Neural crest cell (in vitro differentiated cells): ENCODE results near the gene LAMB2. TPM values are rescaled to one million over a fixed set of nuclear protein-coding genes. Genes with fewer than 3 reads are reported as not detected.

ENCODE experiments used
- DNase-seq: peaks from one replicate; pipeline ENCODE4 v3.0.0; 2021; ENCODE audit warnings: low read depth, mixed read lengths, low spot score
- H3K27ac Mint-ChIP-seq: one replicate; pipeline ENCODE4 v1.8.0; 2021; ENCODE audit warnings: mild to moderate bottlenecking, mixed read lengths; ENCODE audit not compliant: unreplicated experiment
- H3K27me3 Mint-ChIP-seq: 2 replicates; pipeline ENCODE4 v1.8.0; 2021; ENCODE audit warnings: low read depth, mild to moderate bottlenecking, mixed read lengths
- H3K36me3 Mint-ChIP-seq: 2 replicates; pipeline ENCODE4 v1.8.0; 2021; ENCODE audit warnings: low read depth, mild to moderate bottlenecking, mixed read lengths
- H3K4me1 Mint-ChIP-seq: 2 replicates; pipeline ENCODE4 v1.8.0; 2021; ENCODE audit warnings: mixed read lengths
- H3K4me3 Mint-ChIP-seq: one replicate; pipeline ENCODE4 v1.8.0; 2021; ENCODE audit warnings: mild to moderate bottlenecking, mixed read lengths
- H3K9me3 Mint-ChIP-seq: 2 replicates; pipeline ENCODE4 v1.8.0; 2021; ENCODE audit warnings: mixed read lengths
- long read RNA-seq: library from polyadenylated mRNA; unstranded; transcript quantifications from one replicate; pipeline ENCODE4 v2.0.0, GENCODE V29; 2020
- total RNA-seq: library from RNA; stranded (reverse); gene quantifications from 2 replicates; pipeline ENCODE4 v1.2.1, GENCODE V29; 2021
- TF ChIP-seq, protein P1 (sequence below): fragments of 200-600 bp; sonication (generic); conservative IDR thresholded peaks from 2 replicates; pipeline ENCODE4 v1.5.0; 2021; ENCODE audit warnings: antibody characterized with exemption, mild to moderate bottlenecking

The LAMB2 gene
- 108 and 120 TPM in 2 replicates for total RNA-seq
- long read RNA-seq, partial matches to known transcripts, result 9 of 11 reads
- long read RNA-seq, other reads (novel, unspliced or antisense), result 2 of 11 reads

DNA sequence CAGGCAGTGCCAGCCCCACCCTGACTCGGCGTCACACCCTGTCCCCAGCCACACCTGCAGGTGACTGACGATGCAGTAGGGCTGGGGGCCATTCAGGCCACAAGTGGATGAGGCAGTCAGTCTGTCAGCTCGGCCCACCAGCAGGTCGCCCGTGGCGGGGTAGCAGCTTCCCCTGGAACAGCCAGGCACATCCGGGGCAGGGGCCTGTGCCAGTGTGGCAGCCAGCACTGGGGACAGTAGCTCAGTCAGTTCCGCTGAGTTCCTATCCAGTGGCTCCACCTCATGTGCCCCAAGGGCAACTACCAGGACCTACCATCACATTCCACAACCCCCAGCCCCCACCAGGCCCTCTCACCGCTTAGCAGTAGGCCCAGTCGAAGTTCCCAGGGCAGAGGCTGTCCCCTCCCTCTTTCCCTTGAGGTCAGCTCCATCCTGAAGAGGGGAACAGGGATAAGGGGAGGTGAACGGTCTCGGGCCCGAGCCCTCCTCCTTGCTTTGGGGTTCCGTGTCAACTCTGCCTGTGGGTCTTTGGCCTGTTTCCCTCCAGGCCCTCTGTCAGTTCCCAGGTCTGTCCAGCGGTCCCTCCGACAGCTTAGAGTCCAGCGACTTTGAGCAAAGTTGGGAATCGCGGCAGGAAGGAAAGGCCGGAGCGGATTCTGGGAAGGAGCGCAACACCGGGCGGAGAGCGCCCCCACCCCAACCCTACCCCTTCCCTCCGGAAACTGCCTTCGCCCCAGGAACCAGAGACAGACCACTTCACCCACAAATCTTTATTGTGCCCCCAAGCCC, at the start of gene LAMB2:
Gene LAMB2 (minus strand): TSS at position 614 of the 789 bp plus-strand sequence. CDS start 183 bp downstream, at position 431.
- Mint-ChIP-seq H3K27me3 (no peaks in the 10 kb centered on the region), H3K9me3 (no peaks in the 10 kb centered on the region), H3K27ac (peak within 1 kb of the TSS; percentile 64), H3K4me3 (peak within 1 kb of the TSS; percentile 92), H3K4me1 (peaks cover 35% of the 10 kb centered on the region), H3K36me3 (no peaks in the 10 kb centered on the region)
- TF ChIP-seq, protein P1, sequence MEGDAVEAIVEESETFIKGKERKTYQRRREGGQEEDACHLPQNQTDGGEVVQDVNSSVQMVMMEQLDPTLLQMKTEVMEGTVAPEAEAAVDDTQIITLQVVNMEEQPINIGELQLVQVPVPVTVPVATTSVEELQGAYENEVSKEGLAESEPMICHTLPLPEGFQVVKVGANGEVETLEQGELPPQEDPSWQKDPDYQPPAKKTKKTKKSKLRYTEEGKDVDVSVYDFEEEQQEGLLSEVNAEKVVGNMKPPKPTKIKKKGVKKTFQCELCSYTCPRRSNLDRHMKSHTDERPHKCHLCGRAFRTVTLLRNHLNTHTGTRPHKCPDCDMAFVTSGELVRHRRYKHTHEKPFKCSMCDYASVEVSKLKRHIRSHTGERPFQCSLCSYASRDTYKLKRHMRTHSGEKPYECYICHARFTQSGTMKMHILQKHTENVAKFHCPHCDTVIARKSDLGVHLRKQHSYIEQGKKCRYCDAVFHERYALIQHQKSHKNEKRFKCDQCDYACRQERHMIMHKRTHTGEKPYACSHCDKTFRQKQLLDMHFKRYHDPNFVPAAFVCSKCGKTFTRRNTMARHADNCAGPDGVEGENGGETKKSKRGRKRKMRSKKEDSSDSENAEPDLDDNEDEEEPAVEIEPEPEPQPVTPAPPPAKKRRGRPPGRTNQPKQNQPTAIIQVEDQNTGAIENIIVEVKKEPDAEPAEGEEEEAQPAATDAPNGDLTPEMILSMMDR, result peak; percentile 17
- DNase-seq, result peak; percentile 65

DNA sequence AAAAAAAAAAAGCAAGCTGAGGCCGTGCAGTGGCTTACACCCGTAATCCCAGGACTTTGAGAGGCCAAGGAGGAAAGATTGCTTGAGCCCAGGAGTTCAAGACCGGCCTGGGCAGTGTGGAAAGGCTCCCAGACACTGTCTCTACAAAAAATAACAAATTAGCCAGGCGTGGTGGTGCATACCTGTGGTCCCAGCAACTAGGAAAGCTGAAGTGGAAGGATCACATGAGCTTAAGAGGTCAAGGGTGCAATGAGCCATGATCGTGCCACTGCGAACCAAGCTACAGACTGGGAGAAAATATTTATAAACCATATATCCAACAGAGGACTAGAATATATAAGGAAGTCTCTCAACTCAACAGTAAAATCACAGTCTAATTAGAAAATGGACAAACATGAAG, 48.5 kb upstream of the LAMB2 start:
- DNase-seq, result no peak
- H3K27ac Mint-ChIP-seq, result no peak overlapping the region
- TF ChIP-seq, protein P1, result no peak
- H3K9me3 Mint-ChIP-seq, result no peaks in the 10 kb centered on the region
- no peaks in the 10 kb centered on the region for H3K4me1 Mint-ChIP-seq
- H3K27me3 Mint-ChIP-seq, result no peaks in the 10 kb centered on the region
- H3K4me3 Mint-ChIP-seq, result no peak overlapping the region
- H3K36me3 Mint-ChIP-seq, result no peaks in the 10 kb centered on the region

DNA sequence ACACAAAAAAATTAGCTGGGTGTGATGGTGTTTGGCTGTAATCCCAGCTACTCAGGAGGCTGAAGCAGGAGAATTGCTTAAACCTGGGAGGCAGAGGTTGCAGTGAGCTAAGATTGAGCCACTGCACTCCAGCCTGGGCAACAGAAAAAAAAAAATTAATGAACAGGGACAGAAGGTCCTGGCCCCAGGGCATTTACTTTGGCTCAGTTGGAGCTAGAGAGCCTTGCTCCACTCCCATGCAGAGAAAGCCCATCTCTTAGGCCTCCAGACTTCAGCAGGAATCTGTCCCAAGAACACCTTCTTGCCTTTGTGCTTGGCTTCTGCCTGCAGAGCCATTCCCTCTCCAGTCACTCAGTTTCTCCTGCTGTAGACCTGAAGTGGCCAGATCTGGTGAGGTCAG, 47.3 kb upstream of the LAMB2 start:
- DNase-seq, result no peak
- Mint-ChIP-seq H3K36me3 (no peaks in the 10 kb centered on the region), H3K4me1 (peaks cover 3% of the 10 kb centered on the region), H3K27me3 (no peaks in the 10 kb centered on the region), H3K27ac (no peak overlapping the region), H3K9me3 (no peaks in the 10 kb centered on the region), H3K4me3 (no peak overlapping the region)
- TF ChIP-seq, protein P1, result no peak

DNA sequence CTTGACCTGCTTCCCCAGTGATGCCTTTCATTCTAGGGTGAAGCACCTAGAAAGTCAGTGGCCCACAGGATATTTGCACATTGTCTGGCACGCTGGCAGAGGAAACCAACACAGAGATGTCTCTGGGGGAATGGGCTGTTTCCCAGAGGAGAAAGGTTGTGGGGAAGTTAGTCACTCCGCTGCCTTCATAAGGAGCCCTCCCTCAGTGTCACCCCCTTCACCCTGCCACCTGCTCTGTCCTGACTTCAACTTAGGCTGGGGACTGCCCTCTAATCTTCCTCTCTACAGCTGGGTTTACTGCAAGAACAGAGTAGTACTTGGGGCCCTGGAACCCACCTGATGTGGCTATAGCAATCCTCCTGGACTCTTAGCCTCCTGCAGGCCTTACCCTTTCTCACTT, 44.2 kb upstream of the LAMB2 start:
- no peaks in the 10 kb centered on the region for H3K36me3 Mint-ChIP-seq
- peak overlapping the region; percentile 38 for H3K4me3 Mint-ChIP-seq
- TF ChIP-seq, protein P1, result no peak
- H3K27ac Mint-ChIP-seq, result peak overlapping the region; percentile 43
- no peaks in the 10 kb centered on the region for H3K9me3 Mint-ChIP-seq
- no peak for DNase-seq
- H3K27me3 Mint-ChIP-seq, result no peaks in the 10 kb centered on the region
- H3K4me1 Mint-ChIP-seq, result peaks cover 32% of the 10 kb centered on the region

DNA sequence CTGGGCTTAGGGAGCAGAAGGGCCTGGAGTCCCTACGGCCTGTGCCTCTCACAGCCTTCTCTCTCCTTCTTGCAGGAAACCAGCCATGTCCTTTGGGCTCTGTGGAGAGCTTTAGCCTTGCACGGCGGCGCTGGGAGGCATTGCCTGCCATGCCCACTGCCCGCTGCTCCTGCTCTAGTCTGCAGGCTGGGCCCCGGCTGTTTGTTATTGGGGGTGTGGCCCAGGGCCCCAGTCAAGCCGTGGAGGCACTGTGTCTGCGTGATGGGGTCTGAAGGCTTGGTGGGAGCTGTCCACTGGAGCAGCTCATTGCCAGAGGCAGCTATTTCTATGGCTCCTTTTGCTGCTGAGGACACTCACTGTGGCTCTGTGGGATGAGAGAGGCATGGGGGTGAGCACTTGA, 42.7 kb upstream of the LAMB2 start:
- Mint-ChIP-seq H3K4me1 (peaks cover 43% of the 10 kb centered on the region), H3K4me3 (peak overlapping the region; percentile 54), H3K36me3 (no peaks in the 10 kb centered on the region), H3K9me3 (no peaks in the 10 kb centered on the region), H3K27ac (no peak overlapping the region), H3K27me3 (no peaks in the 10 kb centered on the region)
- TF ChIP-seq, protein P1, result no peak
- DNase-seq, result no peak
